Measurements from ENCODE around the gene WWC1.

WWC1 gene

DNA sequence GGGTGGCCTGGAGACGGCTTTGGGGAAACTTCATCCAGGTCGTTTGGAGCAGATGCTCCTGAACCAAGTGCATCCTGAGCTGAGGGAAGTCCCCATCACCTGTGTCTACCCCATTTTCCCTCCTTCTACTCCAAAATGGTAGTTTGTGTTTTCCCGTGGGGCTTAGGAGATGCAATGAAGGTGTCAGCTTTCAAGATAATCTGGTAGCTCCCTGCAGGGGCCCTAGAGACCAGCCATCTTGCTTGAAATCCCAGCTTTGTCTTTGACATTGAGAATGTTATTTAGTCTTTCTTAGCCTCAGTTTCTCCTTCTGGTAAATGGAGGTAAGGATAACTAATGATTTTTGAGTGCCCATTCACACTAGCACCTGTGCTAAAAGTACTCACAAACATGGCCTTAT is 77.4 kb downstream of the WWC1 start:
- Histone ChIP-seq H3K27me3 (replicated peaks; ENCODE audit: control insufficient read depth, insufficient read depth, low read length) (no peaks in the 10 kb centered on the region), H3K4me3 (replicated peaks; ENCODE audit: low read depth, low read length) (no peak overlapping the region), H3K36me3 (ENCODE audit: control insufficient read depth, insufficient read depth, low read length) (no peaks in the 10 kb centered on the region)
- TF ChIP-seq, protein P1, sequence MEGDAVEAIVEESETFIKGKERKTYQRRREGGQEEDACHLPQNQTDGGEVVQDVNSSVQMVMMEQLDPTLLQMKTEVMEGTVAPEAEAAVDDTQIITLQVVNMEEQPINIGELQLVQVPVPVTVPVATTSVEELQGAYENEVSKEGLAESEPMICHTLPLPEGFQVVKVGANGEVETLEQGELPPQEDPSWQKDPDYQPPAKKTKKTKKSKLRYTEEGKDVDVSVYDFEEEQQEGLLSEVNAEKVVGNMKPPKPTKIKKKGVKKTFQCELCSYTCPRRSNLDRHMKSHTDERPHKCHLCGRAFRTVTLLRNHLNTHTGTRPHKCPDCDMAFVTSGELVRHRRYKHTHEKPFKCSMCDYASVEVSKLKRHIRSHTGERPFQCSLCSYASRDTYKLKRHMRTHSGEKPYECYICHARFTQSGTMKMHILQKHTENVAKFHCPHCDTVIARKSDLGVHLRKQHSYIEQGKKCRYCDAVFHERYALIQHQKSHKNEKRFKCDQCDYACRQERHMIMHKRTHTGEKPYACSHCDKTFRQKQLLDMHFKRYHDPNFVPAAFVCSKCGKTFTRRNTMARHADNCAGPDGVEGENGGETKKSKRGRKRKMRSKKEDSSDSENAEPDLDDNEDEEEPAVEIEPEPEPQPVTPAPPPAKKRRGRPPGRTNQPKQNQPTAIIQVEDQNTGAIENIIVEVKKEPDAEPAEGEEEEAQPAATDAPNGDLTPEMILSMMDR (IDR thresholded peaks at IDR 0.05; ENCODE audit: insufficient read depth, low read length, poor library complexity, severe bottlenecking) = no peak
- no peak for DNase-seq (ENCODE audit: extremely low read depth, insufficient read length)

DNA sequence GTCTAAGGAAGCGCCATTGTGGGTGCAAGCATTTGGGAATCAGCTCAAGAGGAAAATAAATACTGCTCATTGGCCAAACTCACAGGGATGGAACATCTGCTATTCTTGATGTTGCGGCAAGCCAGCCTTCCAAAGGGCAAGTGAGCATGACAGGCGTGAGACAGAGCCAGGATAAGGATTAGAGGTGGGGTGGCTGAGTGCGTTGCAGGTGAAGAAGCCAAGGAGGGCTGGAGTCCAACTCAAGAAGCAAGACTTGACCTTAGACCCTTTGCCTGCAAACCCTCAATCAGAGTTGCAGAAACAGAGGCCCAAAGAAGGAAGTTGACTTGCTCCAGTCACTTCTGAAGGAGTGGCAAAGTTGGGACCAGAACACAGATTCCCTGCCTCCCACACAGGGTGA is 79.4 kb downstream of the WWC1 start:
- DNase-seq (ENCODE audit: extremely low read depth, insufficient read length) = no peak
- Histone ChIP-seq H3K4me3 (replicated peaks; ENCODE audit: low read depth, low read length) (no peak overlapping the region), H3K27me3 (replicated peaks; ENCODE audit: control insufficient read depth, insufficient read depth, low read length) (no peaks in the 10 kb centered on the region), H3K36me3 (ENCODE audit: control insufficient read depth, insufficient read depth, low read length) (no peaks in the 10 kb centered on the region)
- TF ChIP-seq, protein P1 (IDR thresholded peaks at IDR 0.05; ENCODE audit: insufficient read depth, low read length, poor library complexity, severe bottlenecking) = no peak

- H3K4me3 ChIP-seq (replicated peaks; ENCODE audit: low read depth, low read length) = no peak overlapping the region
- no peaks in the 10 kb centered on the region for H3K36me3 ChIP-seq (ENCODE audit: control insufficient read depth, insufficient read depth, low read length)
- TF ChIP-seq, protein P1 (IDR thresholded peaks at IDR 0.05; ENCODE audit: insufficient read depth, low read length, poor library complexity, severe bottlenecking) = no peak
- no peak for DNase-seq (ENCODE audit: extremely low read depth, insufficient read length)
- no peaks in the 10 kb centered on the region for H3K27me3 ChIP-seq (replicated peaks; ENCODE audit: control insufficient read depth, insufficient read depth, low read length)
Measured at GRCh38 chr5:168372356-168372946, 81.0 kb downstream of the WWC1 start.

DNA sequence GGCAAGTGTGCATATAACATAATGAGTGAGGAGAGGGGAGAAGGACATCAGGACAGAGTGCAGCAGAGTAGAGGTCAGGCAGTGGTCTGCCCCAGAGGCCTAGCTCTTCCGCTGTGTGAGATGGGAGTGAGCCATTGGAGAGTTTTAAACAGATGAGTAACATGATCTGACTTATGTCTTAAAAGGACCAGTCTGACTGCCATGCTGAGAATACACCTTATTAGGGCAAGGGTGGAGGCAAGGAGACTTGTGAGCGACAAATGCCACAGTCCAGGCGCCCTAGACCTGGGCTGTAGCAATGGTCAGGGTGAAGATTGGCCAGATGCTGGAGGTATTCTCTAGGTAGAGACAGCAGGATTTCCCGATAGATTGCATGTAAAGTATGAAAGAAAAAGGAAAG is 83.1 kb downstream of the WWC1 start:
- H3K4me3 ChIP-seq (replicated peaks; ENCODE audit: low read depth, low read length) = no peak overlapping the region
- TF ChIP-seq, protein P1 (IDR thresholded peaks at IDR 0.05; ENCODE audit: insufficient read depth, low read length, poor library complexity, severe bottlenecking) = no peak
- no peaks in the 10 kb centered on the region for H3K36me3 ChIP-seq (ENCODE audit: control insufficient read depth, insufficient read depth, low read length)
- no peak for DNase-seq (ENCODE audit: extremely low read depth, insufficient read length)
- no peaks in the 10 kb centered on the region for H3K27me3 ChIP-seq (replicated peaks; ENCODE audit: control insufficient read depth, insufficient read depth, low read length)

DNA sequence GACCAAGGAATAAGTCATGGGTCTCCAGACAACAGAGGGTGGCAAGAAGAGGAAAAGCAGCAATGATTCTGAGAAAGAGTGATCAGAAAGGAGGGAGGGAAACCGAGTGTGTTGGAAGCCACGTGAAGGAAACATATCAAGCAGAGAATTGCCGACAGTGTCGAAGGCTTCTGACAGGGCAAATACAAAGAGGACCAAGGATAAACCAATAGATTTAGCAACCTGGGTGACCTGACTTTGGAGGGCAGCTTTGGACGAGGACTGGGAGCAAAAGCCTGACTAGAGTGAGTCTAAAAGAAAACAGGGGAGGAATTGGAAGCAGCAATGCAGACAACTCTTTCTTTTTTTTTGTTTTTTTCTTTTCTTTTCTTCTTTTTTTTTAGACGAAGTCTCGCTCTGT is 83.8 kb downstream of the WWC1 start:
- no peak for DNase-seq (ENCODE audit: extremely low read depth, insufficient read length)
- H3K27me3 ChIP-seq (replicated peaks; ENCODE audit: control insufficient read depth, insufficient read depth, low read length) = no peaks in the 10 kb centered on the region
- no peaks in the 10 kb centered on the region for H3K36me3 ChIP-seq (ENCODE audit: control insufficient read depth, insufficient read depth, low read length)
- no peak overlapping the region for H3K4me3 ChIP-seq (replicated peaks; ENCODE audit: low read depth, low read length)
- TF ChIP-seq, protein P1 (IDR thresholded peaks at IDR 0.05; ENCODE audit: insufficient read depth, low read length, poor library complexity, severe bottlenecking) = no peak

DNA sequence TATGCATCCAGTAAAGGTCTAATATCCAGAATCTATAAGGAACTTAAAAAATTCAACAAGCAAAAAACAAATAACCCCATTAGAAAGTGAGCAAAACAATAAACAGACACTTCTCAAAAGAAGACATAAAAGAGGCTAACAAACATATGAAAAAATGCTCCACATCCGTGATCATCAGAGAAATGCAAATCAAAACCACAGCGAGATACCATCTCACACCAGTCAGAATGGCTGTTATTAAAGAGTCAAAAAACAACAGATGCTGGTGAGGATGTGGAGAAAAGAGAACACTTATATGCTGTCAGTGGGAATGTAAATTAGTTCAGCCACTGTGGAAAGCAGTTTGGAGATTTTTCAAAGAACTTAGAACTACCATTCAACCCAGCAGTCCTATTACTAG is 86.1 kb downstream of the WWC1 start:
- TF ChIP-seq, protein P1 (IDR thresholded peaks at IDR 0.05; ENCODE audit: insufficient read depth, low read length, poor library complexity, severe bottlenecking) = no peak
- H3K36me3 ChIP-seq (ENCODE audit: control insufficient read depth, insufficient read depth, low read length) = no peaks in the 10 kb centered on the region
- no peak for DNase-seq (ENCODE audit: extremely low read depth, insufficient read length)

More for the DNA sequence above, 86.1 kb downstream of the WWC1 start:
- no peak overlapping the region for H3K4me3 ChIP-seq (replicated peaks; ENCODE audit: low read depth, low read length)
- H3K27me3 ChIP-seq (replicated peaks; ENCODE audit: control insufficient read depth, insufficient read depth, low read length) = no peaks in the 10 kb centered on the region

All from GM06990 (cell line).